Pancreas (tissue), 10 donors: ENCODE measurements around the gene EML6. TPM values are rescaled to one million over a fixed set of nuclear protein-coding genes. Genes with fewer than 3 reads are reported as not detected.
A peak's percentile ranks its signal among the peaks of the same experiment; 100 is the strongest.

Experiments
- ATAC-seq, 4 donors: fragments of 200-7000 bp; cut with Tn5 transposase; one replicate each; pipeline versions ENCODE4 v1.8.0 to v1.9.1; 2020; ENCODE audit warnings: mild to moderate bottlenecking in 4 of 4, moderate library complexity in 4 of 4
- DNase-seq, 6 donors: peaks; one replicate each; pipeline ENCODE4 v3.0.0-alpha.2; 2020
- FAIRE-seq: peaks from 2 replicates; lab custom pipeline; 2012; peaks lifted over from hg19 to GRCh38; lab: Jason Lieb, UNC
- H3K27ac ChIP-seq, 4 donors: fragments of 200-600 bp; sonication (generic); 1 replicate in 3 of 4; 2 replicates in 1 of 4; pipeline versions ENCODE4 v1.5.0 to v1.8.0; 2020
- H3K27me3 ChIP-seq, 4 donors: fragments of 200-600 bp; one replicate each; pipeline ENCODE4 v1.8.0; 2021
- H3K36me3 ChIP-seq, 3 donors: fragments of 200-600 bp; sonication (generic) in 1 of 3; one replicate each; pipeline versions ENCODE4 v1.5.0 to v1.8.0; 2020 to 2021
- H3K4me1 ChIP-seq, 3 donors: fragments of 200-600 bp; one replicate each; pipeline ENCODE4 v1.8.0; 2021
- H3K4me3 ChIP-seq, 4 donors: fragments of 200-600 bp; sonication (generic) in 2 of 4; one replicate each; pipeline versions ENCODE4 v1.5.0 to v1.8.0; 2020 to 2021
- H3K9me3 ChIP-seq, 4 donors: fragments of 200-600 bp; one replicate each; pipeline ENCODE4 v1.8.0; 2021
- WGBS, 2 donors: extraction: QIAGEN DNeasy Blood & Tissue Kit; methylation state at CpG; one replicate each; pipeline ENCODE4 v1.1.7; 2013; 5-methylcytosine and 5-hydroxymethylcytosine counted together
- intact Hi-C, 3 donors: fragments of 100-400 bp; cut with DNase I; formaldehyde crosslinking; loops; one replicate each; pipeline versions ENCODE4 v1.11.1 to v1.14.2; 2022
- polyA plus RNA-seq, 2 donors: library from polyadenylated mRNA; stranded (reverse); fragments of 200-250 nt; gene quantifications; one replicate each; pipeline ENCODE4 v1.2.3, GENCODE V29; 2013
- total RNA-seq, 6 donors: library from RNA; stranded (reverse); fragmentation: NEBNext Ultra II Directional in 4 of 6; extraction: Animal tissue kit (Norgen Biotek cat#: 25700) in 4 of 6; gene quantifications; one replicate each; pipeline versions ENCODE4 v1.2.1 to v1.2.4, GENCODE V29; 2021 to 2023
- TF ChIP-seq, protein P1 (sequence below), 4 donors: fragments of 200-600 bp; sonication (generic) in 3 of 4; IDR thresholded peaks; one replicate each; pipeline versions ENCODE4 v1.5.0 to v1.8.0; 2021; ENCODE audit warnings: antibody characterized with exemption in 4 of 4
- donor health status: healthy with polysubstance abuse.
- donor health status: DM: no; HTN: no; CAD: no; lungs with moderate emphysema.
- donor health status: DM: no; HTN: no; CAD: no.
- donor health status: control.
- donor health status: control.
- donor health status: Bipolar disorder and iron deficiency.
- donor health status: DM: yes; HTN: yes; CAD: no.
- donor health status: DM: no; HTN: no; CAD: no.
- donor health status: DM: no; HTN: no; CAD: no.
- donor health status: DM: yes; HTN: yes; CAD: no.

The EML6 gene
- total and polyA plus RNA-seq, 8 donors: 1.2 to 4.9 (median 2.2) TPM

DNA sequence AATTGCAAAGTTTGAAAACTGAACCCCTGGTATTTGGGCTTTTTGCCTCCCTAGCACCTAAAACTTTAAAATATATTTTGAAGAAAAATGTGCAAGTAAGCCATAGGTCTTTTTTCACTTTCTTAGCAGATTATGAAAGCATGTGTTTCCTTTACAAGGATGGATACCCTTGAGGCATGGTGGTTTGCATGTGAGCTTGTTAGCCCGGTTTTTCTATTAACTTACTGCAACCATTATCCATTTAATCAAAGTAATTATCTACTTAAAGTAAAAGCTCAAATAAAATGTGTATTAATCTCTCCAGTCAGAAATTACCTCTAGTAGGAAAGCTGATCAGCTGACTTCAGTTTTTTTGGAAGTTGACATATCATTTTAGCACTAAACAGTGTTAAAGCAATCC is 140.6 kb downstream of the EML6 start:
- no peak for FAIRE-seq
- intact Hi-C loops: no loop called here
- H3K4me1 ChIP-seq: no peaks in the 10 kb centered on the region
- no peaks in the 10 kb centered on the region for H3K27me3 ChIP-seq
- ATAC-seq: no peak
- TF ChIP-seq, protein P1, sequence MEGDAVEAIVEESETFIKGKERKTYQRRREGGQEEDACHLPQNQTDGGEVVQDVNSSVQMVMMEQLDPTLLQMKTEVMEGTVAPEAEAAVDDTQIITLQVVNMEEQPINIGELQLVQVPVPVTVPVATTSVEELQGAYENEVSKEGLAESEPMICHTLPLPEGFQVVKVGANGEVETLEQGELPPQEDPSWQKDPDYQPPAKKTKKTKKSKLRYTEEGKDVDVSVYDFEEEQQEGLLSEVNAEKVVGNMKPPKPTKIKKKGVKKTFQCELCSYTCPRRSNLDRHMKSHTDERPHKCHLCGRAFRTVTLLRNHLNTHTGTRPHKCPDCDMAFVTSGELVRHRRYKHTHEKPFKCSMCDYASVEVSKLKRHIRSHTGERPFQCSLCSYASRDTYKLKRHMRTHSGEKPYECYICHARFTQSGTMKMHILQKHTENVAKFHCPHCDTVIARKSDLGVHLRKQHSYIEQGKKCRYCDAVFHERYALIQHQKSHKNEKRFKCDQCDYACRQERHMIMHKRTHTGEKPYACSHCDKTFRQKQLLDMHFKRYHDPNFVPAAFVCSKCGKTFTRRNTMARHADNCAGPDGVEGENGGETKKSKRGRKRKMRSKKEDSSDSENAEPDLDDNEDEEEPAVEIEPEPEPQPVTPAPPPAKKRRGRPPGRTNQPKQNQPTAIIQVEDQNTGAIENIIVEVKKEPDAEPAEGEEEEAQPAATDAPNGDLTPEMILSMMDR (IDR thresholded peaks at IDR 0.05): no peak
- H3K36me3 ChIP-seq: no peaks in the 10 kb centered on the region
- no peak overlapping the region for H3K27ac ChIP-seq
- DNase-seq: no peak
- H3K9me3 ChIP-seq: no peaks in the 10 kb centered on the region
- no peak overlapping the region for H3K4me3 ChIP-seq
- WGBS, 2 donors: 47 to 56% methylated on average over 1 of the region's 1 CpG

- Histone ChIP-seq H3K27me3 (no peaks in the 10 kb centered on the region), H3K9me3 (no peaks in the 10 kb centered on the region), H3K27ac (no peak overlapping the region), H3K4me1 (no peaks in the 10 kb centered on the region), H3K4me3 (no peak overlapping the region), H3K36me3 (no peaks in the 10 kb centered on the region)
- FAIRE-seq (no peak), DNase-seq (no peak), ATAC-seq (no peak)
- 68 to 73% methylated on average over 5 of the region's 5 CpGs for WGBS, 2 donors
- intact Hi-C loops: no loop called here
- TF ChIP-seq, protein P1 (IDR thresholded peaks at IDR 0.05): no peak
These were observed 141.3 kb downstream of the EML6 start for GRCh38 chr2:54864727-54865126.

- Histone ChIP-seq H3K27me3 (no peaks in the 10 kb centered on the region), H3K4me1 (no peaks in the 10 kb centered on the region), H3K36me3 (no peaks in the 10 kb centered on the region), H3K27ac (no peak overlapping the region), H3K4me3 (no peak overlapping the region), H3K9me3 (no peaks in the 10 kb centered on the region)
- intact Hi-C loops: no loop called here
- no peak for DNase-seq
- ATAC-seq: no peak
- TF ChIP-seq, protein P1 (IDR thresholded peaks at IDR 0.05): no peak
- whole genome bisulfite sequencing, 2 donors: 74 to 83% methylated on average over 2 of the region's 2 CpGs
- FAIRE-seq: peak; percentile 67
These were observed 142.7 kb downstream of the EML6 start for GRCh38 chr2:54866179-54866578.

DNA sequence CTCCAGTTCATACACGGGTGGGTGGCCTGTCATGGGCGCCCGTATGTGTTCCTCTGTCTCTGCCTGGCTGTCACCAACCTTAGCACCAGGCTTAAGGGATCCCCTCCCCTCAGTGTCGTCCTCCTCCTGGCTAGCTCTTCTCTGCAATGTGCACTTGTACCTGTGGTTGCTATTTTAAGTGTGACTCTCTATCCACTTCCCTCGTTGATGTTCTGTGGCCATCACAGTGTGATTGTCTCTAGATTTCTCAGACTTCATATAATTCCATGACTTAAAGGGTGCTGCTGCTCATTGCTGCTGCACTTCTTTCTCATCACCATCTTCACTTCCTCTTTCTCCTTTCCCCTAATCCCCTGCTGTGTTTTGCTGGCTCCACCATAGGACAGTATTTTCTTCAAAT is 143.4 kb downstream of the EML6 start:
- TF ChIP-seq, protein P1 (IDR thresholded peaks at IDR 0.05): no peak
- Histone ChIP-seq H3K27ac (no peak overlapping the region), H3K36me3 (no peaks in the 10 kb centered on the region), H3K27me3 (no peaks in the 10 kb centered on the region), H3K4me1 (no peaks in the 10 kb centered on the region), H3K4me3 (no peak overlapping the region), H3K9me3 (no peaks in the 10 kb centered on the region)
- intact Hi-C loops: no loop called here
- no peak for FAIRE-seq
- WGBS, 2 donors: 70 to 77% methylated on average over 5 of the region's 5 CpGs
- DNase-seq: no peak
- ATAC-seq: no peak

DNA sequence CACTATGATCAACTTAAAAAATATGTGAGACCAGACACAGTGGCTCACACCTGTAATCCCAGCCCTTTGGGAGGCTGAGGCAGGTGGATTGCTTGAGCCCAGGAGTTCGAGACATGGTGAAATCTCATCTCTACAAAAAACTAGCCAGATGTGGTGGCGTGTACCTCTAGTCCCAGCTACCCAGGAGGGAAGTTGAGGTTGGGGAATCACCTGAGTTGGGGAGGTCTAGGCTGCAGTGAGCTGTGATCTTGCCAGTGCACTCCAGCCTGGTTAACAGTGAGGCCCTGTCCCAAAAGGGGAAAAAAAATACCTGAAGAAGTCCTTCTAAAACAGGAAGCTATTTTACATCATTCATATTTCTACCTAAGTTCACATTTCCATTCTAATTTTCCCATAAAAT is 144.0 kb downstream of the EML6 start:
- ATAC-seq: no peak
- TF ChIP-seq, protein P1 (IDR thresholded peaks at IDR 0.05): no peak
- Histone ChIP-seq H3K4me3 (no peak overlapping the region), H3K36me3 (no peaks in the 10 kb centered on the region), H3K27me3 (no peaks in the 10 kb centered on the region), H3K27ac (no peak overlapping the region), H3K4me1 (no peaks in the 10 kb centered on the region), H3K9me3 (no peaks in the 10 kb centered on the region)
- no peak for FAIRE-seq
- WGBS, 2 donors: 91 to 95% methylated on average over 2 of the region's 2 CpGs
- DNase-seq: no peak
- intact Hi-C loops: no loop called here
